Right cardiac atrium (tissue), 5 donors: ENCODE results near the gene MAP2K6. TPM values are rescaled to one million over a fixed set of nuclear protein-coding genes. Genes with fewer than 3 reads are reported as not detected.
A peak's percentile ranks its signal among the peaks of the same experiment; 100 is the strongest.

ENCODE experiments used
- ATAC-seq, 2 donors: fragments of 200-7000 bp; cut with Tn5 transposase; one replicate each; pipeline versions ENCODE4 v1.8.0 to v1.9.1; 2020; ENCODE audit warnings: moderate library complexity in 2 of 2, mild to moderate bottlenecking in 1 of 2
- DNase-seq, 3 donors: peaks; one replicate each; pipeline ENCODE4 v3.0.0-alpha.2; 2020
- H3K27ac ChIP-seq: one replicate; pipeline ENCODE4 v1.5.1; 2013; ENCODE audit warnings: mild to moderate bottlenecking, low read length, control low read depth, moderate library complexity
- H3K27me3 ChIP-seq: one replicate; pipeline ENCODE4 v1.6.1; 2013; ENCODE audit not compliant: control insufficient read depth, insufficient read depth
- H3K4me1 ChIP-seq: one replicate; pipeline ENCODE4 v1.6.1; 2013; ENCODE audit warnings: low read length; ENCODE audit not compliant: control insufficient read depth, insufficient read depth
- H3K4me3 ChIP-seq: one replicate; pipeline ENCODE4 v1.5.1; 2013; ENCODE audit warnings: low read length, control low read depth
- H3K9me3 ChIP-seq: one replicate; pipeline ENCODE4 v1.6.1; 2013; ENCODE audit warnings: low read length; ENCODE audit not compliant: control insufficient read depth
- WGBS: extraction: QIAGEN DNeasy Blood & Tissue Kit; methylation state at CpG from one replicate; pipeline ENCODE4 v1.1.7; 2013; 5-methylcytosine and 5-hydroxymethylcytosine counted together
- intact Hi-C, 4 donors: fragments of 100-400 bp; cut with DNase I; formaldehyde crosslinking; loops; one replicate each; pipeline versions ENCODE4 v1.11.0 to v1.14.0; 2022 to 2023
- polyA plus RNA-seq: library from polyadenylated mRNA; stranded (reverse); fragments of 200-250 nt; gene quantifications from one replicate; pipeline ENCODE4 v1.2.3, GENCODE V29; 2013
- total RNA-seq, 4 donors: library from RNA; stranded (reverse); fragmentation: NEBNext Ultra II Directional; extraction: Animal tissue kit (Norgen Biotek cat#: 25700); gene quantifications; one replicate each; pipeline ENCODE4 v1.2.1, GENCODE V29; 2021
- donor health status: healthy with polysubstance abuse.
- donor health status: DM: no; HTN: yes; CAD: no.
- donor health status: DM: no; HTN: no; CAD: no.
- donor health status: DM: no; HTN: yes; CAD: no; lungs with severe emphysema.
- donor health status: DM: yes; HTN: yes; CAD: no.

Gene MAP2K6
- total and polyA plus RNA-seq, 5 donors: 0.72 to 4.1 (median 2.5) TPM

GRCh38 chr17:69406941-69407340 is 7.6 kb upstream of the MAP2K6 start:
- Histone ChIP-seq H3K4me1 (no peaks in the 10 kb centered on the region), H3K27ac (no peak overlapping the region), H3K4me3 (no peak overlapping the region), H3K27me3 (no peaks in the 10 kb centered on the region), H3K9me3 (no peaks in the 10 kb centered on the region)
- DNase-seq (no peak), ATAC-seq (no peak)
- intact Hi-C loops: no loop called here

GRCh38 chr17:69407759-69408158 is 6.7 kb upstream of the MAP2K6 start:
- WGBS: 100% methylated on average over 1 of the region's 1 CpG
- no peak overlapping the region for H3K4me3 ChIP-seq
- DNase-seq: no peak
- H3K27me3 ChIP-seq: no peaks in the 10 kb centered on the region
- no peak overlapping the region for H3K27ac ChIP-seq
- no peaks in the 10 kb centered on the region for H3K9me3 ChIP-seq
- no peak for ATAC-seq
- H3K4me1 ChIP-seq: no peaks in the 10 kb centered on the region
- intact Hi-C loops: no loop called here

- intact Hi-C loops: loop anchor here in 3 of 4 donors (10.0 kb wide), 2 partner anchors 86 to 114 kb away; partner anchors contain the start of gene ABCA5 (in 1 of the 3)
Observed at GRCh38 chr17:69410671-69411070, 3.8 kb upstream of the MAP2K6 start.

GRCh38 chr17:69411766-69412165 is 2.7 kb upstream of the MAP2K6 start:
- no peaks in the 10 kb centered on the region for H3K4me1 ChIP-seq
- H3K27me3 ChIP-seq: no peaks in the 10 kb centered on the region
- H3K4me3 ChIP-seq: no peak overlapping the region
- ATAC-seq (no peak), DNase-seq (no peak)
- no peaks in the 10 kb centered on the region for H3K9me3 ChIP-seq
- intact Hi-C loops: loop anchor here in 3 of 4 donors (10.0 kb wide), 2 partner anchors 87 to 113 kb away; partner anchors contain the start of gene ABCA5 (in 1 of the 3)
- 75% methylated on average over 4 of the region's 4 CpGs for WGBS
- H3K27ac ChIP-seq: no peak overlapping the region

More at GRCh38 chr17:69410671-69411070, 3.8 kb upstream of the MAP2K6 start:
- ATAC-seq (no peak), DNase-seq (no peak)
- WGBS: 85% methylated on average over 2 of the region's 2 CpGs
- Histone ChIP-seq H3K27ac (no peak overlapping the region), H3K9me3 (no peaks in the 10 kb centered on the region), H3K4me3 (no peak overlapping the region), H3K4me1 (no peaks in the 10 kb centered on the region), H3K27me3 (no peaks in the 10 kb centered on the region)

- 80% methylated on average over 4 of the region's 4 CpGs for WGBS
- H3K27me3 ChIP-seq: no peaks in the 10 kb centered on the region
- H3K9me3 ChIP-seq: no peaks in the 10 kb centered on the region
- no peak for DNase-seq
- ATAC-seq: no peak
- intact Hi-C loops: loop anchor here in 3 of 4 donors (10.0 kb wide), 2 partner anchors 87 to 113 kb away; partner anchors contain the start of gene ABCA5 (in 1 of the 3)
- no peaks in the 10 kb centered on the region for H3K4me1 ChIP-seq
- H3K4me3 ChIP-seq: no peak overlapping the region
- H3K27ac ChIP-seq: no peak overlapping the region
Observed at GRCh38 chr17:69412251-69412671, 2.2 kb upstream of the MAP2K6 start.

- intact Hi-C loops: loop anchor here in 3 of 4 donors (10.0 kb wide), 2 partner anchors 91 to 109 kb away; partner anchors contain the start of gene ABCA5 (in 1 of the 3)
- DNase-seq: no peak
- Histone ChIP-seq H3K4me1 (no peaks in the 10 kb centered on the region), H3K9me3 (no peaks in the 10 kb centered on the region), H3K27me3 (no peaks in the 10 kb centered on the region), H3K27ac (no peak overlapping the region), H3K4me3 (peak overlapping the region; percentile 73)
- ATAC-seq: no peak
- 7% methylated on average over 6 of the region's 6 CpGs for WGBS
Observed at GRCh38 chr17:69415431-69415830, 934 bp downstream of the MAP2K6 start.

GRCh38 chr17:69417545-69418483 is 3.3 kb downstream of the MAP2K6 start:
- Histone ChIP-seq H3K27me3 (no peaks in the 10 kb centered on the region), H3K4me3 (no peak overlapping the region), H3K27ac (no peak overlapping the region), H3K9me3 (no peaks in the 10 kb centered on the region), H3K4me1 (no peaks in the 10 kb centered on the region)
- intact Hi-C loops: loop anchor here in 3 of 4 donors (10.0 kb wide), 2 partner anchors 93 to 107 kb away; partner anchors contain the start of gene ABCA5 (in 1 of the 3)
- DNase-seq: no peak
- ATAC-seq: no peak
- 46% methylated on average over 5 of the region's 5 CpGs for WGBS

- DNase-seq (no peak), ATAC-seq (no peak)
- H3K4me3 ChIP-seq: no peak overlapping the region
- intact Hi-C loops: loop anchor here in 3 of 4 donors (10.0 kb wide), 2 partner anchors 94 to 106 kb away; partner anchors contain the start of gene ABCA5 (in 1 of the 3)
- H3K9me3 ChIP-seq: no peaks in the 10 kb centered on the region
- no peaks in the 10 kb centered on the region for H3K4me1 ChIP-seq
- no peak overlapping the region for H3K27ac ChIP-seq
- H3K27me3 ChIP-seq: no peaks in the 10 kb centered on the region
- 87% methylated on average over 2 of the region's 2 CpGs for WGBS
Observed at GRCh38 chr17:69418535-69418934, 4.0 kb downstream of the MAP2K6 start.

GRCh38 chr17:69423450-69423849 is 9.0 kb downstream of the MAP2K6 start:
- WGBS: 50% methylated on average over 5 of the region's 5 CpGs
- H3K4me1 ChIP-seq: peaks cover 1% of the 10 kb centered on the region
- H3K4me3 ChIP-seq: no peak overlapping the region
- no peak for ATAC-seq
- H3K27ac ChIP-seq: no peak overlapping the region
- DNase-seq: no peak
- H3K9me3 ChIP-seq: no peaks in the 10 kb centered on the region
- no peaks in the 10 kb centered on the region for H3K27me3 ChIP-seq
- intact Hi-C loops: no loop called here

GRCh38 chr17:69424287-69425041 is 10.0 kb downstream of the MAP2K6 start:
- no peak for ATAC-seq
- WGBS: 94% methylated on average over 8 of the region's 8 CpGs
- intact Hi-C loops: no loop called here

More at GRCh38 chr17:69424287-69425041, 10.0 kb downstream of the MAP2K6 start:
- Histone ChIP-seq H3K27ac (no peak overlapping the region), H3K4me3 (no peak overlapping the region), H3K9me3 (no peaks in the 10 kb centered on the region), H3K27me3 (no peaks in the 10 kb centered on the region), H3K4me1 (peaks cover 1% of the 10 kb centered on the region)
- DNase-seq: no peak
